GM18511 (cell line): ENCODE data around the gene KMT2D.
A peak's percentile ranks its signal among the peaks of the same experiment; 100 is the strongest.
"Not testable (repeated sequence)": the region's sequence is repeated elsewhere in the genome, so short reads cannot be mapped to it uniquely, and the experiment has no call there.

Experiments used
- ATAC-seq: cut with Tn5 transposase; IDR thresholded peaks from one replicate; pipeline ENCODE4 v1.9.1; 2021; ENCODE audit warnings: mild to moderate bottlenecking, moderate library complexity; ENCODE audit not compliant: unreplicated experiment

KMT2D gene

DNA sequence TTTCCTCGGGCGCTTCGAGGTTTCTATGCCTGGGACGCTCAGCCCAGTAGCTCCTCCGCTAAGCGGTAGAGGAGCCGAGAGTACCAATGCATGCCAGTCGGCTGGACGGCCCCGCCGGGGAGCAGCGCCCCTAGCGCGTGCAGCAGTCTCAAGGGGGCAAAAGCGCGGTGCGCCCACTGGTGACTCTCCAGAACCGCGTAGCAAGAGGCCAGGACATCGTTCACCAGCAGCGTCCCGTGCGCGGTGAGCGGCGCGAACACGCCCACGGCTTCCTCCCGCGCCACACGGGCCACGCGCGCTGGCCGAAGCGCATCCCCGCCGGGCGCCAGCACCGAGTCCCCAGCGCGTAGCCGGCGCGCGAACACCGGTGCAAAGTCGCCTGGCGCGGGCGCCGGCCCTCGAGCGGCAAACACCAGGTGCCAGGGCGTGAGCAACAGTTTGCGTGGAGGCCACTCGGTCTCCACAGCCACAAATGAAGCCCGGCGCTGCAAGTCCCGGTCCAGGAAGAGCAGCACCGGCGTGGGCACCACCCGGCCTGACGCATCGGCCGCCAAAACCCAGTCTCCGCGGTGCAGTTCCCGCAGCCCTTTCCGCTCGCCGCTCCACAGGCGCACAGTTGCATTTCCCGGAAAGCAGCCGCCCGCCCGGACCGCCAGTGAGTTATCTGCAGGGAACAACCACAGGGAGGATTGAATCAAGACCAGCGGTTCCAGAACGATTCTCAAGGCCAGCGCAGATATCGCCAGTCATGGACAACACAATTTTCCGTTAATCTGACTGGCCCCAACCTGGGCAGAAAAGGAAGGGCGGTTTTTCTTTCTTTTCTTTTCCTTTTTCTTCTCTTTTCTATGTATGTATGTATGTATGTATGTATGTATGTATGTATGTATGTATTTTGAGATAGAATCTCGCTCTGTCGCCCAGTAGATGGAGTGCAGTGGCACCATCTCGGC, 29.5 kb upstream of the KMT2D start:
- no peak for ATAC-seq

DNA sequence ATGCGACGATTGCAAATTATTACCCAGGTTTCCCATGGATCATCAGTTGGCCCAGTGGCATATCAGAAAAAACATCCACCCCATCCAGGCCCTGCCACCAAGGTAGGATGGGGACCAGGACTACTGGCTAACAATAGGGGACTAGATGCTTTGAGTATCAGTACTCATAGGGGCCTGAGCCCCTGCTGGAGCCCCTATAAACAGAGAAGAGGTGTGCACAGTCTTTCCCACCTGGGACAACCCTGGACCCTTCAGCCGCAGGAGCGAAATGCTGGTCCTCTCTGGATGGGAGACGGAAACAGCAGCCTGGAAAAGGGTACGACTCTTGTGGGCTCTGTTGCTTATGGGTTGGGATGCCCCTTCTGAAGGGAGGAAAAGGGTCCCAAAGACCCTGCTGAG, 28.3 kb upstream of the KMT2D start:
- ATAC-seq, result no peak

DNA sequence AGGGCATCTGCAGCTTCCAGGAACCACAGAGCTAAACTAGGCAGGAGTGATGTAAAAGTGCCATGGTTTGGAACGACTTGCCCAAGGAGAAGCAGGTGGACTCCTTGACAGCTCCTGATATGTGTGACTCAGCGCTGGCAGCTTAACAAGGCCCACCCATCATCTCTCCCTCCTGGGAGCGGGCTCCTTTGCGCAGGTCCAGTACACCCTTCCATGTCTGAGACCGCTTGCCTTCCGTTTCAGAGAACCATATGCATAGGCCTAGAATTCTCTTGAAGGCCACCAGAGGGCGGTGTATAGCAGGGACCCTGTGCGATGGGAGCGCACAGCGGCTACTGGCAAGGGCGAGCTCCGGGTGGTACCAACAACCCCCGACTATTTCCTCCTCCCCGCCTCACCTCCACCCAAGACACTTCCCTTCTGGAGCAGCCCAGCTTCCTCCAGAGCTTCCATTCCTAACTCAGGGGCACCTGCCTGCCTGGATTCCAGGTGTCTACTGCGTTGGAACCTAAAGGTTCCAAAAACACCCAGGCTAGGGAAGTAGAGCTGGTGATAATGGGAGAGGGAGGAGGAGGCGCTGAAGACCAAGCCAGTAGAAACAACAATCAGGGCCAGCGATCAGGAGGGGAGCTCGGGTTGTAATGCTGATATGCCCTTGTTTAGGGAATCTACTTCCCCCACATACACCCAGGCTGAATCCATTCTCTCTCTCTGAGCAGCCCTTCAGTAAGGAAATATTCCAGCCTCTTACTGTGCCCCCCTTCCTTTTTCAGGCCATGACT, 27.7 kb upstream of the KMT2D start:
- peak; percentile 90 for ATAC-seq

DNA sequence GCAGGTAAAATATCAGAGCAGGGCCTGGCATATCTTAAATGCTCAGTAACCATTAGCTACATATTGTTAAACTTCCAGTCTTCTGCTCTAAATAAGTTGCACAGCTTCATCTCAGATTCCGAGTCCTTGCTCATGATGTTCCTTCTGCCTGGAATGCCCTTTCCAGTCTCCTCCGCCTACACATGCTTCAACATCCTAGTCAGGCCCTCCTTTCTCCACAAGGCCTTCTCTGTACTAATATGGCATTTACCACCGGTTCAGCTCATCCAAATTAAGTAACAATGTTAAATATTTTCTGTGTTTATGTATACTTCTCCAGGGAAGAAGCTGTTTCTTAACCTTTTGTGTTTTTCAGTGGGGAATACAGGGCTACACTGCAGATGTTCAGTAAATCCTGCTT, 25.5 kb upstream of the KMT2D start:
- ATAC-seq, result no peak

GRCh38 chr12:49084438-49084837, 23.8 kb upstream of the KMT2D start:
- ATAC-seq, result no peak

DNA sequence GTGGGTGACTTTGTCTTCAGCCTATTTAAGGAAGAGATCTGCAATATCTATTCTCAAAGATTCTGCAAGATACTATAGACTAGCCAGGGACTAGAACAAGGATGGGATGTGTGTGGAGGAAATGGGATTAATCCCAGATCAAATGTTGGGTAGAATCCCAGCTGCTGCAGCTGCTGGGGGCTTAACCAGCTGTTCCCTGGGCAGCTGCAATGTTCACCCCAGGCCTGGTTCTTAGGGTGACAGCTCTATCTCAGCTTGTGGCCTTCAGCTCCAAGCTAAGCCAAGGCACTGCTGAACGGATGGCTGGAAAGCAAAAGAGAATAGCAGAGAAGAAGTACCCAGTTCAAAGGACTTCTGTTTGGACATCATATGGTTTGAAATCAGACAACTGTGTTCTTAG, 19.2 kb upstream of the KMT2D start:
- ATAC-seq, result no peak

- ATAC-seq, result no peak
Measured at GRCh38 chr12:49070971-49071370, 10.4 kb upstream of the KMT2D start.

- peak; percentile 99 for ATAC-seq
Measured at GRCh38 chr12:49069507-49070346, 9.1 kb upstream of the KMT2D start, which contains the start of gene RHEBL1. RHEBL1 (minus strand) TSS chr12:49069979; CDS start chr12:49069785, 194 bp downstream.

GRCh38 chr12:49068879-49069506, 8.4 kb upstream of the KMT2D start:
- no peak for ATAC-seq

GRCh38 chr12:49066120-49066519, 5.5 kb upstream of the KMT2D start:
- no peak for ATAC-seq

DNA sequence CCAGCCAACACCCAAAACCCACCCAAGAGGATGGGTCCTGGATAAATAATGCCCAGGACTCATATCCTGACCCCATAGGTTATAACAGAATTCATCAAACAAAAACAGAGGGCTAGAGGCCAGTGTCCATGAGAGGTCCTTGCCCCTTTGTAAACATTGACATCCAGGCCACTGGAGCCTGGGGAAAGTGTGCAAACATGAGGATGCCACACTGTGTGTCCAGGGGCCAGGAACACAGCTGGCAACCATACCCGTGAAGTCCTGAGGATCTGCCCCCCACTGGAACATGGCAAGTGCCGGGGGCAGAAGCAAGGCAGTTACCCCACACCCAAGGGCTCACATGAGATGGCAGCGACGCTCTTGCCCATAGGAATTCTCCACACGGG, 4.2 kb upstream of the KMT2D start:
- ATAC-seq, result no peak

GRCh38 chr12:49061916-49062315, 1.3 kb upstream of the KMT2D start:
- not testable (repeated sequence) for ATAC-seq

GRCh38 chr12:49061157-49061650, 610 bp upstream of the KMT2D start:
- ATAC-seq, result no peak

GRCh38 chr12:49059299-49060171, 1.1 kb downstream of the KMT2D start:
- ATAC-seq, result peak; percentile 1

DNA sequence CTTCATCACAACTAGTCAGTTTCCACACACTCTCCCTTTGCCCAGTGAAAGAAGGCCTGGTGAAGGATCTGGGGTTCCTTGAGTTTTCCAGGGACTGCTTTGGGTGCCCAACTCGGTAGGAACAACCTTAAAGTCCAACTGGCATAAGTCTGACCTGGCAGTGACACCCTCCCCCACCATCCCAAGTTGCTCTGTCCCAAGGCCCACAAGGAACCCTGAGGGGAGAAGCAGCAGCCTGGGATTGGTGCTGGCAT, 1.6 kb downstream of the KMT2D start:
- no peak for ATAC-seq

DNA sequence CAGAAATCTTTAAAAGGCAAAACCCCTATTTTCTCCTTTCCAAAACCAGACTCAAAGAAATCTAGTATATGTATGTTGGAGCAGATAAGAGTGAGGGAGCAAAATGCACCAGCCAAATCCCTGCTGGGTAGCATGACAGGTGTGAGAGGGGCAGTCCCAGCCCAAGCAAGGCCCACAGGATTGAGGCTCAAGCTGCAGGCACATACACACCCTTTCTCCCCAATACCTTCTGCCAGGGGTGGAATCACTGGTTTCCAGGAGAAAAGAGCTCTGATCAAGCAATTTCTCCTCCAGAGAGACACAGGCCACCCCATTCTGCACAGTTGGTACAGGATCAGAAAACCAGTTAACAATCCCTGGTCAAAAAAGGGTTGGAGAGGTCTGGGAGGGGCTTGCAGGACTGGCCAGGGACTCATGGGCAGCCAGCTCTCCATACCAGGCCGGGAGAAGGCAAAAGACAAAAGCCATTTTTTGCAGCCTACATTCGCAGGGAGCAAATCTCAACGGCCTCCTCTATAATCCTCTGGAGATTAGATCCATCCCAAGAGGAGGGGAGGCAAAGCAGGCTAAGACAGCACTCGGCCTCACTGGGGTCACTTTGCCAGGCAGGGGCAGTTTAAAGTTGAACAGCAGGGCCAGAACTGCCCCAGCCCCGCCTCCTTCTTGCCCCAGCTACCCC, 2.1 kb downstream of the KMT2D start:
- ATAC-seq, result no peak

GRCh38 chr12:49057888-49058287, 2.7 kb downstream of the KMT2D start:
- no peak for ATAC-seq

GRCh38 chr12:49055978-49056754, 4.4 kb downstream of the KMT2D start:
- peak; percentile 70 for ATAC-seq
